BJ (cell line): ENCODE measurements around the gene COLEC12. TPM values are rescaled to one million over a fixed set of nuclear protein-coding genes. Genes with fewer than 3 reads are reported as not detected.

ENCODE experiments used
- CTCF ChIA-PET: fragments of 350-600 bp; formaldehyde crosslinking; extraction: SDS; loops from one replicate; lab custom pipeline; 2021; ENCODE audit warnings: antibody characterized with exemption, inconsistent platforms; lab: Yijun Ruan, JAX
- POLR2A ChIA-PET: fragments of 300-600 bp; sonication (Branson Sonifier 250); formaldehyde crosslinking; extraction: SDS; loops from one replicate; lab custom pipeline; 2021; ENCODE audit warnings: antibody characterized with exemption; lab: Charles Lee
- DNase-seq: peaks from one replicate; pipeline ENCODE4 v3.0.0-alpha.2; 2011; ENCODE audit warnings: low read depth
- H3K27me3 ChIP-seq: 2 replicates; pipeline ENCODE4 v1.6.0; 2011; ENCODE audit warnings: low read length; ENCODE audit not compliant: control insufficient read depth, insufficient read depth
- H3K36me3 ChIP-seq: 2 replicates; pipeline ENCODE4 v1.5.1; 2011; ENCODE audit warnings: low read length; ENCODE audit not compliant: control insufficient read depth, insufficient read depth
- H3K4me3 ChIP-seq: 2 replicates; pipeline ENCODE4 v1.5.1; 2011; ENCODE audit warnings: low read depth, mild to moderate bottlenecking, control low read depth, low read length
- CTCF ChIP-seq: IDR thresholded peaks from 2 replicates; pipeline ENCODE4 v1.5.1; 2011; ENCODE audit warnings: low read depth, mild to moderate bottlenecking, control low read depth, inconsistent platforms, low read length, moderate library complexity; ENCODE audit not compliant: insufficient read depth
- polyA plus RNA-seq: library from polyadenylated mRNA; depleted of rRNA; stranded (reverse); fragments of >200 nt; gene quantifications from 2 replicates; pipeline ENCODE4 v1.2.3, GENCODE V29; 2011

Gene COLEC12
- polyA plus RNA-seq, 1 experiment: 41.1 TPM

DNA sequence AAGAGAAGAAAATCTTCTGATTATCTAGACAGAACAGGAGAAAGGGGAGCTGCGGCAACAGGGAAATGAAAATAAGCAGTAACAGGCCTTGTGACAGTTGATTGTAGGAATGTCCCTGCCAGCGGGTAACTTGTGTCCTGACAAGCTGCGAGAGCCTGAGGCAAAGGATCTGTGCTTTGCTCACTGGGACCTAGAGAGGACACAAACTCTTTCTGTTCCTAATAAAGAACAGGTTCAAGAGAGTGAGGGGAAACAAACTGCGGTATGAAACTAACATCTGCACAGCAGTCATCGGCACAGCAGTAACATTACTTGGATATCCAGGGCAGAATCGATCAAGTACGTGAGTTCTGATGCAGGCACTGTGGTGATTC is 128.9 kb downstream of the COLEC12 start:
- no peak for DNase-seq
- Histone ChIP-seq H3K4me3 (no peak overlapping the region), H3K36me3 (no peaks in the 10 kb centered on the region), H3K27me3 (no peaks in the 10 kb centered on the region)
- no peak for TF ChIP-seq CTCF
- ChIA-PET CTCF (interaction anchor here (0.8 to 1.5 kb wide), 2 partner anchors 16 to 101 kb away, joined by 3 to 4 read pairs; no protein-coding TSS in a partner anchor), POLR2A (no interaction called here)

GRCh38 chr18:370751-371608 is 129.5 kb downstream of the COLEC12 start:
- no peak for TF ChIP-seq CTCF
- Histone ChIP-seq H3K4me3 (no peak overlapping the region), H3K36me3 (no peaks in the 10 kb centered on the region), H3K27me3 (no peaks in the 10 kb centered on the region)
- DNase-seq: no peak
- CTCF ChIA-PET: interaction anchor here (0.8 to 1.5 kb wide), 2 partner anchors 16 to 102 kb away, joined by 3 to 4 read pairs; no protein-coding TSS in a partner anchor
- POLR2A ChIA-PET: no interaction called here

- TF ChIP-seq CTCF: no peak
- Histone ChIP-seq H3K27me3 (no peaks in the 10 kb centered on the region), H3K36me3 (no peaks in the 10 kb centered on the region), H3K4me3 (no peak overlapping the region)
- POLR2A ChIA-PET: no interaction called here
- DNase-seq: no peak
- CTCF ChIA-PET: interaction anchor here (0.6 to 0.7 kb wide), 2 partner anchors 254 to 713 kb away, joined by 3 read pairs; no protein-coding TSS in a partner anchor
Measured at GRCh38 chr18:369224-370015, 131.1 kb downstream of the COLEC12 start.

- H3K4me3 ChIP-seq: no peak overlapping the region
- CTCF ChIA-PET: interaction anchor here (1.0 kb wide), 1 partner anchor 9 kb away, joined by 4 read pairs; no protein-coding TSS in a partner anchor
- TF ChIP-seq CTCF: no peak
- H3K27me3 ChIP-seq: no peaks in the 10 kb centered on the region
- no peak for DNase-seq
- POLR2A ChIA-PET: no interaction called here
- no peaks in the 10 kb centered on the region for H3K36me3 ChIP-seq
Measured at GRCh38 chr18:366466-367061, 133.9 kb downstream of the COLEC12 start.
